ENCODE results near the gene CTF1. TPM values are rescaled to one million over a fixed set of nuclear protein-coding genes. Genes with fewer than 3 reads are reported as not detected.

Gene CTF1
- polyA plus RNA-seq, 2 of the 4 experiments (the other 2 are of a cell fraction), result 0.23 to 0.44 TPM

- WGBS (ENCODE audit: missing lambda C conversion rate), result 49% methylated on average over 3 of the region's 3 CpGs
- CTCF ChIA-PET, result interaction anchor here (1.5 to 8.2 kb wide), 4 partner anchors 10 to 920 kb away, joined by 4 to 78 read pairs (median 4); partner anchors contain the start of gene ZNF843
- H3K9me3 ChIP-seq, result no peaks in the 10 kb centered on the region
- no peak for TF ChIP-seq EHF (CRISPR knock-in tag; IDR thresholded peaks at IDR 0.05)
- TF ChIP-seq EHMT2 (IDR thresholded peaks at IDR 0.05; ENCODE audit: low read depth), result no peak
- TF ChIP-seq MYC (IDR thresholded peaks at IDR 0.05; ENCODE audit: borderline replicate concordance, low read length), result no peak
- no peak for TF ChIP-seq ELK1 (IDR thresholded peaks at IDR 0.05; ENCODE audit: low read depth, low read length)
- no peak for TF ChIP-seq CEBPB (IDR thresholded peaks at IDR 0.05)
- no peak for TF ChIP-seq E2F6 (IDR thresholded peaks at IDR 0.05; ENCODE audit: borderline replicate concordance, low read depth)
- no peak for TF ChIP-seq RCOR1 (IDR thresholded peaks at IDR 0.05; ENCODE audit: low read depth, low read length)
- TF ChIP-seq, protein P1, sequence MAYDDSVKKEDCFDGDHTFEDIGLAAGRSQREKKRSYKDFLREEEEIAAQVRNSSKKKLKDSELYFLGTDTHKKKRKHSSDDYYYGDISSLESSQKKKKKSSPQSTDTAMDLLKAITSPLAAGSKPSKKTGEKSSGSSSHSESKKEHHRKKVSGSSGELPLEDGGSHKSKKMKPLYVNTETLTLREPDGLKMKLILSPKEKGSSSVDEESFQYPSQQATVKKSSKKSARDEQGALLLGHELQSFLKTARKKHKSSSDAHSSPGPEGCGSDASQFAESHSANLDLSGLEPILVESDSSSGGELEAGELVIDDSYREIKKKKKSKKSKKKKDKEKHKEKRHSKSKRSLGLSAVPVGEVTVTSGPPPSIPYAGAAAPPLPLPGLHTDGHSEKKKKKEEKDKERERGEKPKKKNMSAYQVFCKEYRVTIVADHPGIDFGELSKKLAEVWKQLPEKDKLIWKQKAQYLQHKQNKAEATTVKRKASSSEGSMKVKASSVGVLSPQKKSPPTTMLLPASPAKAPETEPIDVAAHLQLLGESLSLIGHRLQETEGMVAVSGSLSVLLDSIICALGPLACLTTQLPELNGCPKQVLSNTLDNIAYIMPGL (CRISPR knock-in tag; IDR thresholded peaks at IDR 0.05; ENCODE audit: borderline replicate concordance), result no peak
- TF ChIP-seq ESRRA (IDR thresholded peaks at IDR 0.05; ENCODE audit: borderline replicate concordance, low read length), result no peak
- TF ChIP-seq ZNF302 (CRISPR knock-in tag; IDR thresholded peaks at IDR 0.05), result no peak
- no peak for TF ChIP-seq FOXS1 (CRISPR knock-in tag; IDR thresholded peaks at IDR 0.05)
- TF ChIP-seq KDM1A (IDR thresholded peaks at IDR 0.05; ENCODE audit: low read depth), result no peak
- TF ChIP-seq, protein P2, sequence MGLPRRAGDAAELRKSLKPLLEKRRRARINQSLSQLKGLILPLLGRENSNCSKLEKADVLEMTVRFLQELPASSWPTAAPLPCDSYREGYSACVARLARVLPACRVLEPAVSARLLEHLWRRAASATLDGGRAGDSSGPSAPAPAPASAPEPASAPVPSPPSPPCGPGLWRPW (IDR thresholded peaks at IDR 0.05), result no peak
- TF ChIP-seq KDM5A (IDR thresholded peaks at IDR 0.05), result no peak
- TF ChIP-seq, protein P3, sequence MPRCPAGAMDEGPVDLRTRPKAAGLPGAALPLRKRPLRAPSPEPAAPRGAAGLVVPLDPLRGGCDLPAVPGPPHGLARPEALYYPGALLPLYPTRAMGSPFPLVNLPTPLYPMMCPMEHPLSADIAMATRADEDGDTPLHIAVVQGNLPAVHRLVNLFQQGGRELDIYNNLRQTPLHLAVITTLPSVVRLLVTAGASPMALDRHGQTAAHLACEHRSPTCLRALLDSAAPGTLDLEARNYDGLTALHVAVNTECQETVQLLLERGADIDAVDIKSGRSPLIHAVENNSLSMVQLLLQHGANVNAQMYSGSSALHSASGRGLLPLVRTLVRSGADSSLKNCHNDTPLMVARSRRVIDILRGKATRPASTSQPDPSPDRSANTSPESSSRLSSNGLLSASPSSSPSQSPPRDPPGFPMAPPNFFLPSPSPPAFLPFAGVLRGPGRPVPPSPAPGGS (IDR thresholded peaks at IDR 0.05), result no peak
- no peak for TF ChIP-seq NFE2L2 (conservative IDR thresholded peaks at IDR 0.05; ENCODE audit: low read length)
- TF ChIP-seq HOXA7 (CRISPR knock-in tag; IDR thresholded peaks at IDR 0.05), result no peak
- no peak for TF ChIP-seq JUNB (IDR thresholded peaks at IDR 0.05)
- no peak for TF ChIP-seq MAZ (IDR thresholded peaks at IDR 0.05; ENCODE audit: borderline replicate concordance, low read depth, low read length)
- no peak for TF ChIP-seq FOSB (CRISPR knock-in tag; IDR thresholded peaks at IDR 0.05)
- no peak overlapping the region for H3K4me2 ChIP-seq
- DNase-seq (ENCODE audit: low read depth in 1 of 2, low spot score in 1 of 2) (no peak), ATAC-seq (no peak), FAIRE-seq (no peak)
- H3K4me3 ChIP-seq, result no peak overlapping the region
- peaks cover 29% of the 10 kb centered on the region for H3K4me1 ChIP-seq
- POLR2A ChIA-PET, result no interaction called here
- H3K27ac ChIP-seq, result no peak overlapping the region
Measured at GRCh38 chr16:30951750-30952149, 55.3 kb downstream of the CTF1 start.

GRCh38 chr16:30953111-30953510 lies 56.7 kb downstream of the CTF1 start:
- ChIA-PET POLR2A (interaction anchor here (0.6 to 2.0 kb wide), 5 partner anchors 44 to 519 kb away, joined by 3 to 6 read pairs (median 3); partner anchors contain the start of genes TGFB1I1, ZNF646 and ZNF668), CTCF (interaction anchor here (0.6 to 8.2 kb wide), 34 partner anchors 10 to 919 kb away, joined by 3 to 78 read pairs (median 4); partner anchors contain the start of genes HSD3B7 and ZNF843)
- FAIRE-seq (no peak), DNase-seq (ENCODE audit: low read depth in 1 of 2, low spot score in 1 of 2) (no peak), ATAC-seq (no peak)
- 75% methylated on average over 9 of the region's 9 CpGs for WGBS (ENCODE audit: missing lambda C conversion rate)
- peak overlapping the region; percentile 41 for H3K4me2 ChIP-seq
- peaks cover 27% of the 10 kb centered on the region for H3K4me1 ChIP-seq
- H3K4me3 ChIP-seq, result no peak overlapping the region
- no peaks in the 10 kb centered on the region for H3K9me3 ChIP-seq
- peak overlapping the region in 1 of 2 experiments; percentile 56; a peak in 2 of 6 replicates for H3K27ac ChIP-seq
- no peak for TF ChIP-seq JUN (IDR thresholded peaks at IDR 0.05)

Small RNA genes within 50 kb of the gene (small RNA-seq; reads per million reads assigned to genes)
- 0 reads per million in 6 experiments for gene AC135048.1
- 0 reads per million in 6 experiments for gene MIR4519
- 0 reads per million in 6 experiments for gene MIR762

Other genes with a start within 250 kb of the CTF1 start
- gene PRR14, start 245.7 kb upstream of the CTF1 start, polyA plus RNA-seq (2011; rRNA removed), result 6.3 and 8.4 TPM in 2 replicates
- 16.2 to 19.2 TPM (median 18.2 TPM) in 3 replicates for gene PRR14, start 245.7 kb upstream of the CTF1 start, polyA plus RNA-seq (2017; fragmentation: RNase III; extraction: RNeasy Plus Mini Kit Qiagen cat#74134 plus additional on column Dnase treatment)
- gene FBRS, start 238.2 kb upstream of the CTF1 start, polyA plus RNA-seq (2011; rRNA removed), result 5.9 and 8.1 TPM in 2 replicates
- 29.0 to 34.8 TPM (median 33.3 TPM) in 3 replicates for gene FBRS, start 238.2 kb upstream of the CTF1 start, polyA plus RNA-seq (2017; fragmentation: RNase III; extraction: RNeasy Plus Mini Kit Qiagen cat#74134 plus additional on column Dnase treatment)
- 6.2 and 10.0 TPM in 2 replicates for gene SRCAP, start 197.4 kb upstream of the CTF1 start, polyA plus RNA-seq (2011; rRNA removed)
- gene SRCAP, start 197.4 kb upstream of the CTF1 start, polyA plus RNA-seq (2017; fragmentation: RNase III; extraction: RNeasy Plus Mini Kit Qiagen cat#74134 plus additional on column Dnase treatment), result 18.9 to 19.9 TPM (median 19.5 TPM) in 3 replicates
- 28.0 and 30.0 TPM in 2 replicates for gene PHKG2, start 148.2 kb upstream of the CTF1 start, polyA plus RNA-seq (2011; rRNA removed)
- gene PHKG2, start 148.2 kb upstream of the CTF1 start, polyA plus RNA-seq (2017; fragmentation: RNase III; extraction: RNeasy Plus Mini Kit Qiagen cat#74134 plus additional on column Dnase treatment), result 37.1 to 42.0 TPM (median 37.3 TPM) in 3 replicates
- 3.5 and 4.5 TPM in 2 replicates for gene CFAP119, start 134.6 kb upstream of the CTF1 start, polyA plus RNA-seq (2011; rRNA removed)
- 7.7 to 9.9 TPM (median 9.5 TPM) in 3 replicates for gene CFAP119, start 134.6 kb upstream of the CTF1 start, polyA plus RNA-seq (2017; fragmentation: RNase III; extraction: RNeasy Plus Mini Kit Qiagen cat#74134 plus additional on column Dnase treatment)
- 66.1 and 88.8 TPM in 2 replicates for gene RNF40, start 134.3 kb upstream of the CTF1 start, polyA plus RNA-seq (2011; rRNA removed)
- gene RNF40, start 134.3 kb upstream of the CTF1 start, polyA plus RNA-seq (2017; fragmentation: RNase III; extraction: RNeasy Plus Mini Kit Qiagen cat#74134 plus additional on column Dnase treatment), result 63.9 to 69.9 TPM (median 66.4 TPM) in 3 replicates
- 5.9 and 7.5 TPM in 2 replicates for gene ZNF629, start 109.4 kb upstream of the CTF1 start, polyA plus RNA-seq (2011; rRNA removed)
- gene ZNF629, start 109.4 kb upstream of the CTF1 start, polyA plus RNA-seq (2017; fragmentation: RNase III; extraction: RNeasy Plus Mini Kit Qiagen cat#74134 plus additional on column Dnase treatment), result 12.3 to 13.7 TPM (median 13.6 TPM) in 3 replicates
- 9.5 and 10.8 TPM in 2 replicates for gene BCL7C, start 2.5 kb upstream of the CTF1 start, polyA plus RNA-seq (2011; rRNA removed)
- gene BCL7C, start 2.5 kb upstream of the CTF1 start, polyA plus RNA-seq (2017; fragmentation: RNase III; extraction: RNeasy Plus Mini Kit Qiagen cat#74134 plus additional on column Dnase treatment), result 12.9 to 13.9 TPM (median 13.6 TPM) in 3 replicates
- 5.6 and 7.0 TPM in 2 replicates for gene FBXL19, start 27.0 kb downstream of the CTF1 start, polyA plus RNA-seq (2011; rRNA removed)
- gene FBXL19, start 27.0 kb downstream of the CTF1 start, polyA plus RNA-seq (2017; fragmentation: RNase III; extraction: RNeasy Plus Mini Kit Qiagen cat#74134 plus additional on column Dnase treatment), result 15.5 to 21.5 TPM (median 18.3 TPM) in 3 replicates
- 14.1 and 17.3 TPM in 2 replicates for gene ORAI3, start 52.5 kb downstream of the CTF1 start, polyA plus RNA-seq (2011; rRNA removed)
- 7.1 to 11.8 TPM (median 10.5 TPM) in 3 replicates for gene ORAI3, start 52.5 kb downstream of the CTF1 start, polyA plus RNA-seq (2017; fragmentation: RNase III; extraction: RNeasy Plus Mini Kit Qiagen cat#74134 plus additional on column Dnase treatment)
- gene SETD1A, start 61.1 kb downstream of the CTF1 start, polyA plus RNA-seq (2011; rRNA removed), result 2.0 and 3.8 TPM in 2 replicates
- 15.7 to 22.6 TPM (median 21.2 TPM) in 3 replicates for gene SETD1A, start 61.1 kb downstream of the CTF1 start, polyA plus RNA-seq (2017; fragmentation: RNase III; extraction: RNeasy Plus Mini Kit Qiagen cat#74134 plus additional on column Dnase treatment)
- 10.5 and 15.2 TPM in 2 replicates for gene HSD3B7, start 88.6 kb downstream of the CTF1 start, polyA plus RNA-seq (2011; rRNA removed)
- 17.3 to 20.1 TPM (median 19.7 TPM) in 3 replicates for gene HSD3B7, start 88.6 kb downstream of the CTF1 start, polyA plus RNA-seq (2017; fragmentation: RNase III; extraction: RNeasy Plus Mini Kit Qiagen cat#74134 plus additional on column Dnase treatment)
- 2.6 and 2.7 TPM in 2 replicates for gene STX1B, start 114.0 kb downstream of the CTF1 start, polyA plus RNA-seq (2011; rRNA removed)
- gene STX1B, start 114.0 kb downstream of the CTF1 start, polyA plus RNA-seq (2017; fragmentation: RNase III; extraction: RNeasy Plus Mini Kit Qiagen cat#74134 plus additional on column Dnase treatment), result 2.4 to 4.4 TPM (median 2.8 TPM) in 3 replicates
- gene STX4, start 136.9 kb downstream of the CTF1 start, polyA plus RNA-seq (2011; rRNA removed), result 37.0 and 39.7 TPM in 2 replicates
- 67.9 to 79.5 TPM (median 73.9 TPM) in 3 replicates for gene STX4, start 136.9 kb downstream of the CTF1 start, polyA plus RNA-seq (2017; fragmentation: RNase III; extraction: RNeasy Plus Mini Kit Qiagen cat#74134 plus additional on column Dnase treatment)
- gene ZNF668, start 177.6 kb downstream of the CTF1 start, polyA plus RNA-seq (2011; rRNA removed), result 3.9 and 4.7 TPM in 2 replicates
- 9.8 to 10.7 TPM (median 10.7 TPM) in 3 replicates for gene ZNF668, start 177.6 kb downstream of the CTF1 start, polyA plus RNA-seq (2017; fragmentation: RNase III; extraction: RNeasy Plus Mini Kit Qiagen cat#74134 plus additional on column Dnase treatment)
- gene ZNF646, start 177.8 kb downstream of the CTF1 start, polyA plus RNA-seq (2011; rRNA removed), result 3.0 and 4.3 TPM in 2 replicates
- 7.8 to 9.1 TPM (median 8.2 TPM) in 3 replicates for gene ZNF646, start 177.8 kb downstream of the CTF1 start, polyA plus RNA-seq (2017; fragmentation: RNase III; extraction: RNeasy Plus Mini Kit Qiagen cat#74134 plus additional on column Dnase treatment)
- gene PRSS53, start 192.3 kb downstream of the CTF1 start, polyA plus RNA-seq (2011; rRNA removed), result 0.78 and 0.79 TPM in 2 replicates
- gene PRSS53, start 192.3 kb downstream of the CTF1 start, polyA plus RNA-seq (2017; fragmentation: RNase III; extraction: RNeasy Plus Mini Kit Qiagen cat#74134 plus additional on column Dnase treatment), result 1.2 to 1.7 TPM (median 1.5 TPM) in 3 replicates
- 101 and 136 TPM in 2 replicates for gene VKORC1, start 198.2 kb downstream of the CTF1 start, polyA plus RNA-seq (2011; rRNA removed)
- 83.6 to 97.6 TPM (median 94.2 TPM) in 3 replicates for gene VKORC1, start 198.2 kb downstream of the CTF1 start, polyA plus RNA-seq (2017; fragmentation: RNase III; extraction: RNeasy Plus Mini Kit Qiagen cat#74134 plus additional on column Dnase treatment)
- gene BCKDK, start 211.8 kb downstream of the CTF1 start, polyA plus RNA-seq (2011; rRNA removed), result 20.7 and 22.1 TPM in 2 replicates
- 35.1 to 36.7 TPM (median 36.4 TPM) in 3 replicates for gene BCKDK, start 211.8 kb downstream of the CTF1 start, polyA plus RNA-seq (2017; fragmentation: RNase III; extraction: RNeasy Plus Mini Kit Qiagen cat#74134 plus additional on column Dnase treatment)
- gene KAT8, start 221.1 kb downstream of the CTF1 start, polyA plus RNA-seq (2011; rRNA removed), result 42.2 and 52.9 TPM in 2 replicates
- gene KAT8, start 221.1 kb downstream of the CTF1 start, polyA plus RNA-seq (2017; fragmentation: RNase III; extraction: RNeasy Plus Mini Kit Qiagen cat#74134 plus additional on column Dnase treatment), result 34.0 to 38.3 TPM (median 34.4 TPM) in 3 replicates
- 0.04 and 0.08 TPM in 2 replicates for gene PRSS8, start 239.1 kb downstream of the CTF1 start, polyA plus RNA-seq (2011; rRNA removed)
- gene PRSS8, start 239.1 kb downstream of the CTF1 start, polyA plus RNA-seq (2017; fragmentation: RNase III; extraction: RNeasy Plus Mini Kit Qiagen cat#74134 plus additional on column Dnase treatment), result 0.09 to 0.21 TPM (median 0.15 TPM) in 3 replicates

Data from A549 (cell line).